Panc1 (cell line): Measurements from ENCODE around the gene RAP1GAP2. TPM values are rescaled to one million over a fixed set of nuclear protein-coding genes. Genes with fewer than 3 reads are reported as not detected.

ENCODE experiments used
- ATAC-seq: fragments of 200-7000 bp; cut with Tn5 transposase; 2 replicates; pipeline ENCODE4 v1.9.1; 2020; ENCODE audit warnings: mild to moderate bottlenecking, moderate library complexity
- BruUV-seq: library from RNA; stranded (reverse); fragments of 400-500 nt; replicated peaks from 2 replicates; lab custom pipeline; 2021; lab: Mats Ljungman, UMichigan
- CTCF ChIA-PET: fragments of 300-600 bp; sonication (Branson Sonifier 250); formaldehyde crosslinking; loops from one replicate; lab custom pipeline; 2022; ENCODE audit warnings: antibody characterized with exemption; lab: Charles Lee
- POLR2A ChIA-PET: fragments of 300-600 bp; sonication (Branson Sonifier 250); formaldehyde crosslinking; loops from one replicate; lab custom pipeline; 2022; ENCODE audit warnings: antibody characterized with exemption; lab: Charles Lee
- DNase-seq: peaks from one replicate; pipeline ENCODE4 v3.0.0-alpha.2; 2010; ENCODE audit warnings: low read depth, low spot score
- H3K27ac ChIP-seq: 2 replicates; pipeline ENCODE4 v1.5.1; 2011; ENCODE audit warnings: mild to moderate bottlenecking, low read length, inconsistent platforms
- H3K27me3 ChIP-seq: fragments of 200-500 bp; sonication (Bioruptor generic); 2 replicates; pipeline ENCODE4 v1.6.0; 2014; ENCODE audit warnings: low read length, inconsistent platforms; ENCODE audit not compliant: control insufficient read depth, insufficient read depth
- H3K36me3 ChIP-seq: fragments of 200-500 bp; sonication (Bioruptor generic); 2 replicates; pipeline ENCODE4 v1.5.1; 2014; ENCODE audit warnings: inconsistent platforms, mild to moderate bottlenecking, low read length, moderate library complexity; ENCODE audit not compliant: control insufficient read depth, insufficient read depth
- H3K4me1 ChIP-seq: 2 replicates; pipeline ENCODE4 v1.5.1; 2011; ENCODE audit warnings: inconsistent platforms, mild to moderate bottlenecking, low read length, moderate library complexity; ENCODE audit not compliant: control insufficient read depth, insufficient read depth
- H3K4me3 ChIP-seq, 2 experiments: 2 replicates each; pipeline ENCODE4 v1.5.1; 2011 to 2012; ENCODE audit warnings: low read depth in 2 of 2, low read length in 2 of 2, mild to moderate bottlenecking in 2 of 2, inconsistent platforms in 1 of 2, moderate library complexity in 1 of 2
- H3K9me3 ChIP-seq: fragments of 200-500 bp; sonication (Bioruptor generic); 2 replicates; pipeline ENCODE4 v1.5.1; 2014; ENCODE audit warnings: low read depth, mild to moderate bottlenecking, inconsistent platforms, low read length, moderate library complexity; ENCODE audit not compliant: control insufficient read depth, insufficient read depth
- POLR2AphosphoS5 ChIP-seq: IDR thresholded peaks from 2 replicates; pipeline ENCODE4 v1.6.1; 2012; ENCODE audit warnings: mild to moderate bottlenecking, low read depth, low read length, moderate library complexity
- SIN3A ChIP-seq: IDR thresholded peaks from 2 replicates; pipeline ENCODE4 v1.6.1; 2012; ENCODE audit warnings: low read depth, mild to moderate bottlenecking, low read length, moderate library complexity, borderline replicate concordance; ENCODE audit not compliant: insufficient read depth
- TCF7L2 ChIP-seq: IDR thresholded peaks from 2 replicates; pipeline ENCODE4 v1.6.1; 2011; ENCODE audit warnings: mild to moderate bottlenecking, low read depth, low read length, inconsistent platforms
- in situ Hi-C: cut with HindIII; loops from 2 replicates; pipeline ENCODE4 v1.10.0; 2016; ENCODE audit warnings: low sequenced_read_pairs, low pct_unique_long_range_greater_than_20kb
- intact Hi-C: fragments of 100-400 bp; cut with micrococcal nuclease; formaldehyde crosslinking; loops from one replicate; pipeline ENCODE4 v1.10.0; 2022; ENCODE audit not compliant: unreplicated experiment
- total RNA-seq: library from RNA; stranded (reverse); gene quantifications from one replicate; pipeline ENCODE4 v1.2.1, GENCODE V29; 2021; ENCODE audit not compliant: unreplicated experiment
- TF ChIP-seq, protein P1 (sequence below), 2 experiments: IDR thresholded peaks; 2 replicates each; pipeline ENCODE4 v1.6.1; 2011 to 2012; ENCODE audit warnings: low read depth in 2 of 2, control low read depth in 1 of 2, low read length in 1 of 2, mild to moderate bottlenecking in 1 of 2, moderate library complexity in 1 of 2; ENCODE audit not compliant: insufficient read depth in 1 of 2
- TF ChIP-seq, protein P2 (sequence below): fragments of 450-650 bp; IDR thresholded peaks from 2 replicates; pipeline ENCODE4 v1.5.1; 2017; ENCODE audit warnings: mild to moderate bottlenecking

RAP1GAP2 gene
- total RNA-seq, 1 experiment from 2014 or later = 10.0 TPM

DNA sequence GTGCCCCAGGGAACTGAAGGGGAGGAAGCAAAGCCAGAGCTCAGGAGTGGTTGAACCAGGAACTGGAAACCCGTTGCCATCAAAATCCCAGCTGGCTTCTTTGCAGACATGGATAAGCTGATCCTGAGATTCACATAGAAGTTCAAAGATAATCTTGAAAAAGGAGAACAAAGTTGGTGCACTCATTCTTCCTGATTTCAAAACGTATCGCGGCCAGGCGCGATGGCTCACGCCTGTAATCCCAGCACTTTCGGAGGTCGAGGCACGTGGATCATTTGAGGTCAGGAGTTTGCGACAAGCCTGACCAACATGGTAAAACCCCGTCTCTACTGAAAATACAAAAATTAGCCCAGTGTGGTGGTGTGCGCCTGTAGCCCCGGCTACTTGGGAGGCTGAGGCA, 7.1 kb downstream of the RAP1GAP2 start:
- no peak for ATAC-seq
- H3K4me3 ChIP-seq = no peak overlapping the region
- H3K4me1 ChIP-seq = no peaks in the 10 kb centered on the region
- POLR2A ChIA-PET = interaction anchor here (0.6 kb wide), 1 partner anchor 22 kb away, joined by 5 read pairs; no protein-coding TSS in a partner anchor
- TF ChIP-seq SIN3A (no peak), TCF7L2 (no peak), POLR2AphosphoS5 (no peak)
- TF ChIP-seq, protein P1, sequence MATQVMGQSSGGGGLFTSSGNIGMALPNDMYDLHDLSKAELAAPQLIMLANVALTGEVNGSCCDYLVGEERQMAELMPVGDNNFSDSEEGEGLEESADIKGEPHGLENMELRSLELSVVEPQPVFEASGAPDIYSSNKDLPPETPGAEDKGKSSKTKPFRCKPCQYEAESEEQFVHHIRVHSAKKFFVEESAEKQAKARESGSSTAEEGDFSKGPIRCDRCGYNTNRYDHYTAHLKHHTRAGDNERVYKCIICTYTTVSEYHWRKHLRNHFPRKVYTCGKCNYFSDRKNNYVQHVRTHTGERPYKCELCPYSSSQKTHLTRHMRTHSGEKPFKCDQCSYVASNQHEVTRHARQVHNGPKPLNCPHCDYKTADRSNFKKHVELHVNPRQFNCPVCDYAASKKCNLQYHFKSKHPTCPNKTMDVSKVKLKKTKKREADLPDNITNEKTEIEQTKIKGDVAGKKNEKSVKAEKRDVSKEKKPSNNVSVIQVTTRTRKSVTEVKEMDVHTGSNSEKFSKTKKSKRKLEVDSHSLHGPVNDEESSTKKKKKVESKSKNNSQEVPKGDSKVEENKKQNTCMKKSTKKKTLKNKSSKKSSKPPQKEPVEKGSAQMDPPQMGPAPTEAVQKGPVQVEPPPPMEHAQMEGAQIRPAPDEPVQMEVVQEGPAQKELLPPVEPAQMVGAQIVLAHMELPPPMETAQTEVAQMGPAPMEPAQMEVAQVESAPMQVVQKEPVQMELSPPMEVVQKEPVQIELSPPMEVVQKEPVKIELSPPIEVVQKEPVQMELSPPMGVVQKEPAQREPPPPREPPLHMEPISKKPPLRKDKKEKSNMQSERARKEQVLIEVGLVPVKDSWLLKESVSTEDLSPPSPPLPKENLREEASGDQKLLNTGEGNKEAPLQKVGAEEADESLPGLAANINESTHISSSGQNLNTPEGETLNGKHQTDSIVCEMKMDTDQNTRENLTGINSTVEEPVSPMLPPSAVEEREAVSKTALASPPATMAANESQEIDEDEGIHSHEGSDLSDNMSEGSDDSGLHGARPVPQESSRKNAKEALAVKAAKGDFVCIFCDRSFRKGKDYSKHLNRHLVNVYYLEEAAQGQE (IDR thresholded peaks at IDR 0.05; ENCODE audit: insufficient read depth in 1 of 2, low read depth in 2 of 2, low read length in 1 of 2) = no peak
- TF ChIP-seq, protein P2, sequence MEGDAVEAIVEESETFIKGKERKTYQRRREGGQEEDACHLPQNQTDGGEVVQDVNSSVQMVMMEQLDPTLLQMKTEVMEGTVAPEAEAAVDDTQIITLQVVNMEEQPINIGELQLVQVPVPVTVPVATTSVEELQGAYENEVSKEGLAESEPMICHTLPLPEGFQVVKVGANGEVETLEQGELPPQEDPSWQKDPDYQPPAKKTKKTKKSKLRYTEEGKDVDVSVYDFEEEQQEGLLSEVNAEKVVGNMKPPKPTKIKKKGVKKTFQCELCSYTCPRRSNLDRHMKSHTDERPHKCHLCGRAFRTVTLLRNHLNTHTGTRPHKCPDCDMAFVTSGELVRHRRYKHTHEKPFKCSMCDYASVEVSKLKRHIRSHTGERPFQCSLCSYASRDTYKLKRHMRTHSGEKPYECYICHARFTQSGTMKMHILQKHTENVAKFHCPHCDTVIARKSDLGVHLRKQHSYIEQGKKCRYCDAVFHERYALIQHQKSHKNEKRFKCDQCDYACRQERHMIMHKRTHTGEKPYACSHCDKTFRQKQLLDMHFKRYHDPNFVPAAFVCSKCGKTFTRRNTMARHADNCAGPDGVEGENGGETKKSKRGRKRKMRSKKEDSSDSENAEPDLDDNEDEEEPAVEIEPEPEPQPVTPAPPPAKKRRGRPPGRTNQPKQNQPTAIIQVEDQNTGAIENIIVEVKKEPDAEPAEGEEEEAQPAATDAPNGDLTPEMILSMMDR = no peak
- H3K27me3 ChIP-seq = no peaks in the 10 kb centered on the region
- no peaks in the 10 kb centered on the region for H3K9me3 ChIP-seq
- no peak overlapping the region for H3K27ac ChIP-seq
- in situ Hi-C loops = no loop called here
- DNase-seq = no peak
- H3K36me3 ChIP-seq = no peaks in the 10 kb centered on the region
- CTCF ChIA-PET = no interaction called here
- no TSS peak for BruUV-seq
- intact Hi-C loops = no loop called here

DNA sequence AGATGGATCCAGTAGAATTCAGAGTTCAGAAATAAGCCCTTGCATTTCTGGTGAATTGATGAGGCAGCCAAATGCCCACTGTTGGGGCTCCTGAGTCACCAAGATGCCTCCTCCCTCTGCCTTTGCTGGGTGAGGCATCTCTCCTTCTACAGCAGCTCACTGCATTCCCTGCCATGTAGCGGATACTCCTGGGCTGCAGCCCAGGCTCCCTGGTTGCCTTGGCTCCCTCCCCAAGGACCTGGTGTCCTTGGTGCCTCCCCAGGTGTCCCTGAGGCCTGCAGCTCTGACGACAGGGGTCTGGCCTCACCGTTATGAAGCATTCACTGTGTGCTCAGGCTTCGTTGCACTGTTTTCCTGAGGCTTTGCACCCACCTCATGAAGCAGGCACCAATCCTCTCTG, 7.7 kb downstream of the RAP1GAP2 start:
- ChIA-PET CTCF (no interaction called here), POLR2A (no interaction called here)
- no peaks in the 10 kb centered on the region for H3K36me3 ChIP-seq
- H3K9me3 ChIP-seq = no peaks in the 10 kb centered on the region
- in situ Hi-C loops = no loop called here
- no peak overlapping the region for H3K4me3 ChIP-seq
- ATAC-seq (no peak), DNase-seq (no peak)
- TF ChIP-seq POLR2AphosphoS5 = no peak
- intact Hi-C loops = no loop called here
- no TSS peak for BruUV-seq
- H3K27ac ChIP-seq = no peak overlapping the region
- no peaks in the 10 kb centered on the region for H3K4me1 ChIP-seq
- no peaks in the 10 kb centered on the region for H3K27me3 ChIP-seq

DNA sequence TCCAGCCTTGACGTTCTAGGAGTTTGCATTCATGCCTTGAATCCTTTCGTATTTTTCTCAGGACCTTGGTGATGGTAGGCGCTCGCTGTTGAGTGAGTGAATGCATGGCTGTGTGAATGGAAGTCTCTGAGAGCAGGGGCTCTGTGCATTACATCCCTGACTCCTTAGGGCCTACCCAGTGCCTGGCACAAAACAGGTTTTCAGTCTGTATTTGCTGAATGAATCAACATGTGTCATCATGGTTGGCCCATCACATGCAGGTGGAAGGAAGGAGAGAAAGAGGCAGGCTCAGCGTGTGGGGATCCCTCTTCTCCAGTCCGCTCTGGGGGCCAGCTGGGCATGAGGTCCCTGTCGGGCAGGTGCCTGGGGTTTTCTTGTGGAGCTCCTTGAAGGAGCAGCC, 8.7 kb downstream of the RAP1GAP2 start:
- no peak for ATAC-seq
- no peak for DNase-seq
- no TSS peak for BruUV-seq
- H3K4me3 ChIP-seq = no peak overlapping the region
- in situ Hi-C loops = no loop called here
- no peak overlapping the region for H3K27ac ChIP-seq
- H3K4me1 ChIP-seq = no peaks in the 10 kb centered on the region
- CTCF ChIA-PET = no interaction called here
- intact Hi-C loops = no loop called here
- TF ChIP-seq, protein P2 = no peak
- TF ChIP-seq TCF7L2 (no peak), POLR2AphosphoS5 (no peak), SIN3A (no peak)
- TF ChIP-seq, protein P1 (IDR thresholded peaks at IDR 0.05; ENCODE audit: insufficient read depth in 1 of 2, low read depth in 2 of 2, low read length in 1 of 2) = no peak
- H3K27me3 ChIP-seq = no peaks in the 10 kb centered on the region
- POLR2A ChIA-PET = no interaction called here
- H3K9me3 ChIP-seq = no peaks in the 10 kb centered on the region
- no peaks in the 10 kb centered on the region for H3K36me3 ChIP-seq
